NOMO-1 treated with dmso at 0.1 percent for 144 hours (cell line): ENCODE results near the gene SMC6.
A peak's percentile ranks its signal among the peaks of the same experiment; 100 is the strongest.

ENCODE experiments used
- DNase-seq: peaks from one replicate; lab custom pipeline; 2025; ENCODE audit not compliant: unreplicated experiment; lab: John Stamatoyannopoulos, UW

Gene SMC6

DNA sequence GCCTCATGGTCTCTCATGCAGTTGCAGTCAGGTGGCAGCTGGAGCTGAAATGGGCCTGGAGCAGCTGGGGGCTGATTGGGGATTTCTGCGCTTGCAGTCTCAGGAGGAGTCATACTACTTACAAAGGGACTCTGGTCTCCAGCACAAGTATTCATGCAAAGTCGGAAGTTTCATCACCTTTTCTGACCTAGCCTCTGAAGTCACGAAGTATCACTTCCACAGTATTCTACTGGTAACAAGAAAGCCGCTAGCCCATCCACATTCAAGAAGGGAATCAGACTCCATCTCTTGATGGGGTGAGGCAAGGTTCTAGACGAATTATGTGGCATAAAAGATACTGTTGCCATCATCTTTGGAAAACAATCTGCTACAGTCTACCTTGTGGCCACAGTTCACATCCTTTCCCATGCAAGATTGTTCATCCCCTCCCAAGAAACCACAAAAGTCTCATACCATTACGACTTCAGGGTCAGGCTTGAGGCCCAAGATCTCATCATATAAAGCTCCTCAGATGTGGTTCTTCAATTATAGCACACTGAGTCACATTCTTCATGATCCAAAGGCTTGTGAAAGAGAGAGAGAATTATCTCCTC lies 95.3 kb downstream of the SMC6 start:
- DNase-seq = peak; percentile 16

DNA sequence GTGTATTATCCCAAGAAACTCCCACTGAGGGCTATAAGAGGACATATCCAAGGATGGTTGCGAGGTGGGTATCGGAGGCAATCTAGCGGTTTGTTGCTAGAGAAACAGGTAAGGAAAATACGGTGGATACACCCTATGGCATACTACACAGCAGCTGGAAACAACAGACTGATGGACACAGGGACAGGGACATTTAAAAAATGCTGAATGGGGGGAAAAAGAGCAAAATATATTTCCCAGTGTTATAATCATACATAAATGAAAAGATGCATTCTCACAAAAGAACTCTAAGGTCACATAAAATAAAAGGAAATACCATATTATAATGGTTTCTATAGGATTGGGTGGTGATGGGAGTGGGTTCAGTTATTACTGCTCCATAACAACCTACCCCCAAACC lies 95.9 kb downstream of the SMC6 start:
- no peak for DNase-seq

DNA sequence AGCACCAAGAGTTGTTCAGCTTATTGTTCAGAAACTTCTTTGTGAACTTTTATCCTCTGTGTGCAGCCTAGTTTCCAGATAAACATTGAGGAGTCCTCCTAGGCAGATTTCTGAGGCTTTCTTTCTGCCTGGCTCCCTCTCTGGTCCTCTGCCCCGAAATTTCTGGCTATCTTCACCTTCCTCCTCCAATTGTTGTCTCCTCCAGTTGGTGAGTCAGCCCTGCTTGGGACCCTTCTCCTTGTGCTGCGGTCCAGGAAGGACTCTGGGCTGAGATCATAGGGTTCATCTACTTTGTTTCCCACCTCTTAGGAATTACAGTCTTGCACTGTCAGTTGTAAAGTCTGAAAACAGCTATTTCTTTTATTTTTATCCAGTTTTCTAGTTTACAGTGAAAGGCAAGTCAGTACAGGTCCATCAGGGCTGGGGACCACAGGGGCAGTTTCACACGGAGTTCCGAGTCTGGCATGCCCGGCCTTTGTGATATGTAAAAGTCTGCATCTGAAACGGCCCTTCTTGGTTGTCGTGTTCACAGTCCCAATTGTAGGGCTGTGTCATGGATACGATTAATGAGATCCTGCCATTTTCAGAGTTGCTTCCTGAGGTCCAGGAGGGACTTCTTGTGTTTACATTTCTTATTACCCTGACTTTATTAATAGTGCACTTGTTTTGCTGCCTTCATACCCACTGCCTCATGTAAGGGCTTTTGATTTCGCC lies 100.8 kb downstream of the SMC6 start:
- no peak for DNase-seq

DNA sequence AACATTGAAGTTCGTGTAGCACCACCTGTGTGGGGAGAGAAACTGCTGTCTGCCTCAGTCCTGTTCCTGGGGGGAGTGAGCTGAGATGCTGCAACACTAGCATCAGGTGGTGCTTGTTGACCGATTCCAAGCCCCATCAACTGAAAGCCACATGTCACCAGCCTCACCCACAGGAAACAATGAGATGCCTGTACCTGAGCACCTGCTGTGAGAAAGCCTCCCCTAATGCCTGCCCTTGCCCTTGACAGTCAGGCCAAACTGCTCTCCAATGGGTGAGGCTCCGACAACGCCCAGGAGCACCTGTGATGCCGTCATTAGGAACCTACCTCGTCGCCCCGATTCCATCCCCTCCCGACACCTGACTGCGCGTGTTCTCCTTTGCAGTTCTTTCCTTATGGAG lies 104.6 kb downstream of the SMC6 start:
- DNase-seq = no peak

- DNase-seq = peak; percentile 7
Measured at GRCh38 chr2:17648581-17648980, 105.0 kb downstream of the SMC6 start.

DNA sequence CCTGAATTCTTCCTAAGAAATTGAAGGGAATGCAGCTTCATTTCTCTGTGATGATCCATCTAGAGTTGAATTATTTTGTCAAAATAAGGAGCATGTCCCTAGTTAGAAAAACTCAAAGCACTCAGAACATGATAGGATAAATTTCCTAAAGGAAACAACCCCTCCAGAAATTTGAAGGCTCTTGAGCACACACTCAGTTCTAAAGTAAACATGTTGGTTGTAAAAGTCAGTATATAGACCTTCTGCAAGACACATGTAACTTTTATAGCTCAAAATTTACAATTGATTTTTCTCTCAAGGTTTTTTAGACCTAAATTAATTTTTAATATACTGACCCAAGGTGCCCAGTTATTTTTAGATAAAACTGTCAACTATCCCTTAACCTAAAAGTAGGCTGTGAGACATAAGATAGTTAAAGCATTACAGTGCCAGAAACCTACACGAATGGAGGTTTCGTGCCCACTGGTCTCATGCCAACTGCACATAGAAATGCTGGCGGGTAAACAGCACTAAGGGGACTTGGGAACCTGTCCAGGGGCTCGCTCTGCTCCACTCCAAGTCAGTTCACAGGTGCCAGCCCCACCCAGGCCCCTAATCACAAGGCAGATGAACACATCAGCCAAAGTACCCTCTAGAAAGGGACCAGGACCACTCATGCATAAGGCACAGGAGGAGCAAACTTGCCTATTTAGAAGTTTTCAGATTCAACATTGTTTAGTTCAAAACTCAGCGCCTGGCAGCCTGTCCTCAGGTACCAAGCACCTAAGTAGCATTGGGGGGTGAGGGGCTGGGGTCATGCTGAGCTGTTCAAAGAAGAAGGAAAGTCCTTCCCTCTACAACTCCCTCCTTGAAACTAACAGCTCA lies 106.5 kb downstream of the SMC6 start:
- DNase-seq = no peak

DNA sequence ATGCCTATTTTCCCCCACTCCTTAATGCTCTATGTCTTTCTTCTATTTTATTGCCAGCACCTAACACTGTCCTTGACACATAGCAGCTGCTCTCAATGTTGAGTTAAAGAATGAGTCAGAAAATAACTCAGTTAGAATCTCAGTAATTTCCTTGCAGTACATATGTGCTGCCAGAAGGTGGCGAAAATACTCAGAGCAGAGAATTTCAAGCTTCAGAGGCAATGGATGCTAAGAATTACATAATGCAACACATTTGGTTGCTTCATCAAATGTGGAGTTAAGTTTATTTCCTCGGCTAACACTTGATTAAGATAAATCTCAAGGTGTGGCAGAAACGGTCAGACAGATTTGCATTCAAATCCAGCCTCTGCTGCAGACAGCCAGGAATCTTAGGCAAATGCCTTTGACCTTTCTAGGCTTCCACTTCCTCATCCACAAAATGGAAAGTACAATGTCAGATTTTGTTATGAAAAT lies 107.5 kb downstream of the SMC6 start:
- peak; percentile 11 for DNase-seq

- DNase-seq = no peak
Measured at GRCh38 chr2:17644997-17645720, 108.5 kb downstream of the SMC6 start.

DNA sequence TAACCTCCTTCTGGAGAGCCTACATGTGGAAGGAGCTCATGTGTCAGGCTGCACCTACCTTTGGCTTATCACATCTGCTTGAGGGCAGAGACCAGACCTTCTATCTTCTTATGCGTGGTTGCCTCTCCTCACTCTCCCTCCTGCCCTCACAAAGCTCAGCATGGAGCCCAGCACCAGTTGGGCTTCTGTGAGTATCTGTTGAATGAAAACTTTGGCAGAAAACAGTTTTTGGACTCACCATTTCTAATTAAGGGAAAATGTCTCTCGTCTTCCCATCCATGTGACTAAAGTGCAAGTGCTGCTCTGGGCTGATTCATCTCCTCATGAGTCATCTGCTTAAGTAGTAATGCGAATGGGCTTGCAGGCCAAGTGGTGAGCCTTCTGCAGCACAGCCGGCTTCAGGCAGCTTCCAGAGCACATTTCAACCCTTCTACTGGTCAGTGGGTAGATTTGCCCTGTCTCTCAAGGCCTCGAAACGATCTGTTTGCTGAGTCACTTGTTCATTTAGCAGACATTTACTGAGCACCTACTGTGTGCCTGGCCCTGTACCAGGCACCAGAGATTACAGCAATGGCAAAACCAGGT lies 110.5 kb downstream of the SMC6 start:
- DNase-seq = peak; percentile 63

- no peak for DNase-seq
Measured at GRCh38 chr2:17640406-17640805, 113.2 kb downstream of the SMC6 start.

DNA sequence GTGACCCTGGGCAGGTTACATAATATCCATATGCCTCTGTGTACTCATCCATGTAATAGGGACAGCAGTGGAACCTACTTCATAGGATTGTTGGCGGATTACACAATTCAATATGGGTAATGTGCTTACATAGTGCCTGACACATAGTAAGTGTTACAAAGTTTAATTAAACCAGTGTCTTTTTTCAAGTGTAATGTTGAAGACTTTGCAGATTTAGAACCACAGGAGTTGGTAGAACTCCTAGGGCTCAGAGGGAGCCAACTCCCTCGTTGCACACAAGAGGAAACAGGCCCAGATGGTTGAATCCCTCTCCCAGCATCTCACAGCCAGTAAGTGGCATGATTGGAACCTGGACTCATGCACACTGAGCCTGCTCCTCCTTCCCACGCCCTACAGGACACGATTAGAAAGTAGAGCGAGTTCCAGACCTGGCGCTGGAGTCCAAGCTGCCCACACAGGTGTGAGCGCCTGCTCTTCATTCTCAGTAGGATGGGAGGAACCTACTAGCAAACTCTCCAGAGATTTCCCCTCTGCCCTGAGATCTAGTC lies 115.3 kb downstream of the SMC6 start:
- DNase-seq = no peak

DNA sequence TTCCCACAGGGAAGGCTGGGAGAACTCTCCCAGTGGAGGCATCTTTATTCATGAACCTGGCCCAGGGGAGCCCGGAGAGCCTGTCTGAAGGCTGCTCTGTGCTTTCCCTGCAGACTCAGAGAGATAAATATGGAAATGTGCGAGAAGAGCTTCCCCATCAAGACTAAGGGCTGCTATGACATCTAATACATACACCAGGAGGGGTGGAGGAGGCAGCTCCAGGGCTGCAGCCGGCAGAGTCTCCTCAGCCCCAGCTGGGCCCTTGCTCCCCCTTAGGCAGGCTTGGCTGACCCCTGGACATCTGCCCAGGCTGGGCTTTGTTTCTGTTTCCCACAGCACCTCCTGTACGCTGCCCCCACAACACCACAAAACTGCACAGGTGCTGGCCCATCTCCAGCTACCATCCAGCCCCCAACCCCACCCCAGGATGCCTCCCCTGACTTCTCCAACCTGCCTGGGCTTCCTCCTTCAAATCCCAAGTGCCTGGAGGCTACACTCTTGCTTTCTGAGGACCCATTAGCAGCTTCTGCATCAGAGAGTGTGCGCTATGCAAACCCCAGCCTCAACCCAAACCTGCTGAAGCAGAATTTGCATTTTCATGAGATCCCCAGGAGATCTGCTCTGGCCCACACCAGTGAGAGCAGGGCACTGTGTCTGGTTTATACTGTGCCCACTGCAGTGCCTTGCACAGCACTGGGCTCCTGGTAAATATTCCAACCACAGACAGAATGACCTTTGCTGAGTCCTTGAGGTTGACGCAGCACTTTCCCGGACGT lies 116.3 kb downstream of the SMC6 start:
- DNase-seq = no peak

- DNase-seq = no peak
Measured at GRCh38 chr2:17636257-17636656, 117.4 kb downstream of the SMC6 start.

DNA sequence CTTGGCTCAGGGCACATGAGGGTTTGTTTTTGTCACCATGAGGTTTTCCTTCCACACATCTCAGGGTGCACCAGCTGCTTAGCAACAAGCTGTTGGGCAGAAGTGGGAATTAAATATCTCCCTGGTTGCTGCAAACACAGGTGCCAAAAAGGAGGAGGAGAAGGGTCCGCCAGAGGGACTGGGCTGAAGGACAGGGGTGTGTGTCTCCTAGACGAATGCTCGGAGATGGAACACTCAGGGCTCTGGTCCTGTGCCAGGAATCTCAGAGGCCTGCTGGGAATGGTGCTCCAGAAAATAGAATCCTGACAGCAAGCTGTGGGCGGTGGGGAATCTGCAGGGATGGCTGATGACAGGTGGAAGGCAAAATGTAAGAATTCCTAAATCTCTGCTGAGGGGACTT lies 118.6 kb downstream of the SMC6 start:
- DNase-seq = no peak

DNA sequence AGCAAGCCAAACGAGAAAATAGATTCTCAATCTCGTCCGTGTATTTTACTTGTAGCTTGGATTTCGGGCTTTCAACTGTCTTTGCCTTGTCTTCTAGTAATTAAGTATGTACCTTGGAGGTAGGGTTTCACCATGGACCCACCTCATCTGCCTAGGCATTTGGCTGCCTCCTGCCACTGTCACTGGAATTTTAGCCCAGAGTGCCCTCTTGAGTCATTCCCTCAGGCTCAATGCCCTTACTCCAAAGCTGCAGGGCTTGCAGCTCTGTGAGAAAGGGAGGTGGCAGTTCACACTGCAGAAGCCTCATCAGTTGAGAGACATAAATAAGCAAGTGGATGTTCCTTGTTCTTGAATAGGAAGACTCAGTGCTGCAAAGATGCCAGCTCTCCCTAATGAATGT lies 123.5 kb downstream of the SMC6 start:
- no peak for DNase-seq

GRCh38 chr2:17628349-17629261 lies 125.0 kb downstream of the SMC6 start:
- DNase-seq = peak; percentile 8

DNA sequence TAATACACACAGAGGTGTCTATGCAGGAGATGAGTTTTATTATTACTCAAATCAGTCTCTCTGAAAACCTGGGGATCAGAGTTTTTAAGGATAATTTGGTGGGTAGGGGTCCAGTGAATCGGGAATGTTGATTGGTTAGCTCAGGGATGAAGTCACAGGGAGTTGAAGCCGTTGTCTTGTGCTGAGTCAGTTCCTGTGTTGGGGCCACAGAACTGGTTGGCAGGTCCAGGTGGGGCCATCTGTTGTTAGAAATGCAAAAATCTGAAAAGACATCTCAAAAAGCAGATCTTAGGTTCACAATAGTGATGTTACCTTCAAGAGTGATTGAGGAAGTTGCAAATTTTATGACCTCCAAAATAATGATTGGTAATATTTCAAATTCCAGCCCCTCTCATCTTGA lies 126.2 kb downstream of the SMC6 start:
- no peak for DNase-seq

DNA sequence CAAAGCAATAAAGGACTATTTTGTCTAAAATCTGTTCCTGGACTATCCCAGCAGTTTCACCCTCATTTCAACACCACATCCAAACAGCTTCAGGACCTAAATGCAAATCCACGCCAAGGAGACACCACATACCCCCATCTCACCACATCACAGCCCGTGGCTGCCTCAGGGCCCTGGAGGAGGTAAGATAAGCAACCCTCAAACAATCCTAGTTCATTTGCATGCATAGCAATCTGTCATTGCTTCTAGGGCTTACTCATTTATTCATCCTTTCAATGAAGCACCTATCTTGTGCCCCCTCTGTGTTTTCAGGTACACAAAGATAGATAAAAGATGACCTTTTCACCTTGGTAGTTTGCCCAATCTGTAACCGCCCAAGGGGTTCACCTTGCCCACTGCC lies 126.6 kb downstream of the SMC6 start:
- DNase-seq = no peak

DNA sequence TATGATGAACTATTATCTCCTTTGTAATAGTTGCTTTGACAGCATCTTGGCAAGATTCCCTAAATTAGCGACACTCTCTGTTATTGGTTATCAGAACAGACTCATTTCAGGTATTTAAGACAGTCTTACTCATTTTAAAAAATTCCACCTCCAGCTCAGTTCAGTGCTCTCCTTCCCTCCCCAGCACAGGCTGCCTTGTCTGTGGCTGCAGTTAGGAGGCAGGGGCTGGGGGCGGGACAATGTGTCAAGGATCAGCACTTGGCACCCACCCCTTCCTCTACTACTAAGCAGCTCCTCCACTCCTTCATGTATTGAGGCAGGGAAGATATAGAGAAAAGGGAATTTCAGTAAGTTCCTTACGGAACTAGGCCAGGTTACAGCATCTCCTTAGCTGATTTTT lies 128.2 kb downstream of the SMC6 start:
- DNase-seq = no peak
